C4-2B (cell line): ENCODE measurements around the gene GTPBP6.

Experiments used
- ZFX ChIP-seq: fragments of 450-650 bp; IDR thresholded peaks from 2 replicates; pipeline ENCODE4 v1.6.1; 2017
- TF ChIP-seq, protein P1 (sequence below): fragments of 450-650 bp; conservative IDR thresholded peaks from 2 replicates; pipeline ENCODE4 v1.5.1; 2017; ENCODE audit warnings: mild to moderate bottlenecking

DNA sequence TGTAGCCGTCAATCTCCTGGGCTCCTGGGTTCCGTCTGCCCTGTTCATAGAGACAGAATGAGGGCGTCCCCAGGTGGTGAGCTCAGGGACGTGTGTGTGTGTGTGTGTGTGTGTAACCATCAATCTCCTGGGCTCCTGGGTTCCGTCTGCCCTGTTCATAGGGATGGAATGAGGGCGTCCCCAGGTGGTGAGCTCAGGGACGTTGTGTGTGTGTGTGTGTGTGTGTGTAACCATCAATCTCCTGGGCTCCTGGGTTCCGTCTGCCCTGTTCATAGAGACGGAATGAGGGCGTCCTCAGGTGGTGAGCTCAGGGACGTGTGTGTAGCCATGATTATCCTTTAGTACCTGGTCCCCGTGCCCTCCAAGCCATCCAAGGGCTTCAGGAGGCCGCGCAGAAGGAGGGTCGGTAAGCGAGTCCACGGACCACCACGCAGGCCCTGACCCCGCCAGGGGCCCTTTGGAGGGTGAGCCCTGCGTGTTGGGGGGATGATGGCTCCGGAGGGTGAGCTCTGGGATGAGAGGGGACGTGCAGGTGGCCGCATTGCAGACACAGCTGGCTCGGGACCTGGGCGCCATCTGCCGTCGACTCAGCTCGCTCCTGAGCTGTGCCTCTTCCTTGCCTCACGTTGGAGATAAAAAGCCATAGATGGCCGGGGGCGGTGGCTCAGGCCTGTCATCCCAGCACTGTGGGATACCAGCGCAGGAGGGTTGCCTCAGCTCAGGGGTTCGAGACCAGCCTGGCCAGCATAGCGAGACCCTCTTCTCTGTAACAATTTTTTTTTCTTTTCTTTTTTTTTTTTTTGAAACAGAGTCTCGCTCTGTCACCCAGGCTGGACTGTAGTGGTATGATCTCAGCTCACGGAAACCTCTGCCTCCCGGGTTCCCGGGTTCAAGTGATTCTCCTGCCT lies 5.4 kb upstream of the GTPBP6 start:
- TF ChIP-seq, protein P1, sequence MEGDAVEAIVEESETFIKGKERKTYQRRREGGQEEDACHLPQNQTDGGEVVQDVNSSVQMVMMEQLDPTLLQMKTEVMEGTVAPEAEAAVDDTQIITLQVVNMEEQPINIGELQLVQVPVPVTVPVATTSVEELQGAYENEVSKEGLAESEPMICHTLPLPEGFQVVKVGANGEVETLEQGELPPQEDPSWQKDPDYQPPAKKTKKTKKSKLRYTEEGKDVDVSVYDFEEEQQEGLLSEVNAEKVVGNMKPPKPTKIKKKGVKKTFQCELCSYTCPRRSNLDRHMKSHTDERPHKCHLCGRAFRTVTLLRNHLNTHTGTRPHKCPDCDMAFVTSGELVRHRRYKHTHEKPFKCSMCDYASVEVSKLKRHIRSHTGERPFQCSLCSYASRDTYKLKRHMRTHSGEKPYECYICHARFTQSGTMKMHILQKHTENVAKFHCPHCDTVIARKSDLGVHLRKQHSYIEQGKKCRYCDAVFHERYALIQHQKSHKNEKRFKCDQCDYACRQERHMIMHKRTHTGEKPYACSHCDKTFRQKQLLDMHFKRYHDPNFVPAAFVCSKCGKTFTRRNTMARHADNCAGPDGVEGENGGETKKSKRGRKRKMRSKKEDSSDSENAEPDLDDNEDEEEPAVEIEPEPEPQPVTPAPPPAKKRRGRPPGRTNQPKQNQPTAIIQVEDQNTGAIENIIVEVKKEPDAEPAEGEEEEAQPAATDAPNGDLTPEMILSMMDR, result peak; percentile 23
- no peak for TF ChIP-seq ZFX
